Fibroblast of mammary gland (primary cell): ENCODE data around the gene ALDH1B1.

Source experiments
- DNase-seq: peaks from one replicate; pipeline ENCODE4 v3.0.0-alpha.2; 2010; ENCODE audit warnings: low read depth
- H3K4me3 ChIP-seq: 2 replicates; pipeline ENCODE4 v1.5.1; 2011; ENCODE audit warnings: low read depth, mild to moderate bottlenecking, low read length, moderate library complexity; ENCODE audit not compliant: control insufficient read depth
- TF ChIP-seq, protein P1 (sequence below): conservative IDR thresholded peaks from 2 replicates; pipeline ENCODE4 v1.5.1; 2011; ENCODE audit warnings: low read depth, low read length, inconsistent platforms; ENCODE audit not compliant: control insufficient read depth, insufficient read depth

Gene ALDH1B1

DNA sequence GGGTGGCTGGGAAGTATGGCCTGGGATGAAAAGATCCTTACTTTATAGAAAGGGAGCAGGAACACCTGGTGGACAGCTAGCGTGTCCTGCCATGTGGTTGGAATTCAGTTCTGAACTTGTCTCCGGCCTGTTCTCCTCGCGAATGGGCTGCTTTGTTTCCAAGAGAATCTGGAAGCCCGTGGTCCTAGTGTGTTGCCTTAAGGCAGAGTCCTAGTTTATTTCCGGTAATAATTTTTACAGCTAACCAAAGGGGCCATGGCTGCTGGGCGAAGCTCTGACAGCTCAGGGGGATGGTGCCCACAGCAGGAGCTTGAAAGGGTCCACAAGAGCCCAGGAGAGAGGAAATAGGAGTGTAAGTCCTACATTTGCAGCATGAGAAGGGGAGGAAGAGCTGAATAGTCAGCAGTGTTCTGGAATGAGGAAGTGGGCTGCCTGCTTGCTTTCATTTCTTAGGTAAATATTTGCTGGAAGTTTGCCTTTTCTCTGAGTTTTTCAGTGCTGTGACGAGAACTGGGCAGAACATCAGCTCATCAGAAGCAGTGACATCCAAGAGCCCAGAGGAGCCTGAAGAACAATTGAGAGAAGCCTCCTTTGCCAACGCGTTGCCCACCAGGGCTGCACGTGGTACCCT, 44.8 kb downstream of the ALDH1B1 start:
- no peak for DNase-seq
- TF ChIP-seq, protein P1, sequence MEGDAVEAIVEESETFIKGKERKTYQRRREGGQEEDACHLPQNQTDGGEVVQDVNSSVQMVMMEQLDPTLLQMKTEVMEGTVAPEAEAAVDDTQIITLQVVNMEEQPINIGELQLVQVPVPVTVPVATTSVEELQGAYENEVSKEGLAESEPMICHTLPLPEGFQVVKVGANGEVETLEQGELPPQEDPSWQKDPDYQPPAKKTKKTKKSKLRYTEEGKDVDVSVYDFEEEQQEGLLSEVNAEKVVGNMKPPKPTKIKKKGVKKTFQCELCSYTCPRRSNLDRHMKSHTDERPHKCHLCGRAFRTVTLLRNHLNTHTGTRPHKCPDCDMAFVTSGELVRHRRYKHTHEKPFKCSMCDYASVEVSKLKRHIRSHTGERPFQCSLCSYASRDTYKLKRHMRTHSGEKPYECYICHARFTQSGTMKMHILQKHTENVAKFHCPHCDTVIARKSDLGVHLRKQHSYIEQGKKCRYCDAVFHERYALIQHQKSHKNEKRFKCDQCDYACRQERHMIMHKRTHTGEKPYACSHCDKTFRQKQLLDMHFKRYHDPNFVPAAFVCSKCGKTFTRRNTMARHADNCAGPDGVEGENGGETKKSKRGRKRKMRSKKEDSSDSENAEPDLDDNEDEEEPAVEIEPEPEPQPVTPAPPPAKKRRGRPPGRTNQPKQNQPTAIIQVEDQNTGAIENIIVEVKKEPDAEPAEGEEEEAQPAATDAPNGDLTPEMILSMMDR = no peak
- H3K4me3 ChIP-seq = no peak overlapping the region

DNA sequence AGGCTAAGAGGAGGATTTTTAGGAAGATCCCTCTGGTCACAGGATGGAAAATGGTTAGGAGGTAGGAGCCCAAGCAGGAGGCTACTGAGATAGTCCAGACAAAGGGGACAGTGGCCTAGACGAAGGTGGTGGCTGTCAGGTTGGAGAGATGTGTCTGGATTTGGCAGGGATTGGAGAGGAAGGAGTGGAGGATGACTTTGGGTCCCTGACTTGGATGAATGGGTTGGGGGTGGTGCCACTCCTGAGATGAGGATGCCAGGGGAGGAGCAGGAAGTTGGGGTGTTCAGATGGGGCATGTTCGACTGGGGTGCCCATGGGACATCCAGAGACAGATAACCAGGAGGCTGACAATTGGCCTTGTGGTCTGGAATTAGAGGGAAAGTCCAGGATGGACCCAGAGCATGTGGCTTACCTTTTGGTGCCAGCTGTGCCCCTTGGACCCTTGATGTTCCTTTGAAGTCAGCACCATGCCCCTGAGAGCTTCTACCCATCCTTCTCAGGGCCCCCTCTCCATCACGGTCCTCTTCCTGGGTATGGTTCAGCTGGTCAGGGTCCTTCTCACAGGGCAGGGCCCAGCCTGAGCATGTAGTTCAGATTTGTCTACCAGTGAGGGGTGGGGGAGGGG, 46.9 kb downstream of the ALDH1B1 start:
- TF ChIP-seq, protein P1 = no peak
- DNase-seq = no peak
- no peak overlapping the region for H3K4me3 ChIP-seq

DNA sequence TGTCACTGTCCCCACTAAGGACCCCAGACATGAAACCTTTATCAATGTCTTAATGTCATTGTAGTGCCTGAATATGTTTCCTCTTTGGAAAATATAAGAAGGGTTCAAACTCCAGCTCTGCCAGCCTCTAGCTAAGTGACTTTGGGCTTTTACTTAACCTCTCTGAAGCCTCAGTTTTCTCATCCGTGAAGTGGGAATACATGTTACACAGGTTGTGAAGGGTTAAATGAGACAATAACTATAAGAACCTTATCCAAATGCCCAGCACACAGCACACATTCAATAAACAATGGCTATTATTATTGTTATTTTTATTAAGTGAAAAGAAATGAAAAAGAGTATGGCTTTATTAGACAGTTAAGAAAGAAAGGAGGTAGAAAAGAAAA, 47.4 kb downstream of the ALDH1B1 start:
- TF ChIP-seq, protein P1 = no peak
- no peak overlapping the region for H3K4me3 ChIP-seq
- no peak for DNase-seq

DNA sequence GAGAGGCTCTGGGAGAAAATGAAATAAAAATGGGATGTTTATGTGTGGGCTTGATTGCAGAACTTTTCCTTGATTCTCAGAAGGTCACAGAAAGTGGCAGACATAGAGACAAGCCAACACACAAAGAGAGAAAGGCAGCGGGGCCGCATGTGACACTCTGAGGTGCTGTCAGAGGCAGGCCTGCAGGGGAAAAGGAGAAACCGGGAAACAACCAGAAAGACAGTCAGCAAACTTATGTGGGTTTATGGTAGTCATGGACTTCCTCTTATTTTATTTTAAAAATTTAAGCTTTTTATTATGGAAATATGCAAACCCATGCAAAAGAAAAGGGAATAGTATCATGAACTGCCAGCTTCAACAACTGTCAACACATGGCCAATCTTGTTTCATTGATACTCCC, 48.0 kb downstream of the ALDH1B1 start:
- TF ChIP-seq, protein P1 = no peak
- DNase-seq = no peak
- no peak overlapping the region for H3K4me3 ChIP-seq

DNA sequence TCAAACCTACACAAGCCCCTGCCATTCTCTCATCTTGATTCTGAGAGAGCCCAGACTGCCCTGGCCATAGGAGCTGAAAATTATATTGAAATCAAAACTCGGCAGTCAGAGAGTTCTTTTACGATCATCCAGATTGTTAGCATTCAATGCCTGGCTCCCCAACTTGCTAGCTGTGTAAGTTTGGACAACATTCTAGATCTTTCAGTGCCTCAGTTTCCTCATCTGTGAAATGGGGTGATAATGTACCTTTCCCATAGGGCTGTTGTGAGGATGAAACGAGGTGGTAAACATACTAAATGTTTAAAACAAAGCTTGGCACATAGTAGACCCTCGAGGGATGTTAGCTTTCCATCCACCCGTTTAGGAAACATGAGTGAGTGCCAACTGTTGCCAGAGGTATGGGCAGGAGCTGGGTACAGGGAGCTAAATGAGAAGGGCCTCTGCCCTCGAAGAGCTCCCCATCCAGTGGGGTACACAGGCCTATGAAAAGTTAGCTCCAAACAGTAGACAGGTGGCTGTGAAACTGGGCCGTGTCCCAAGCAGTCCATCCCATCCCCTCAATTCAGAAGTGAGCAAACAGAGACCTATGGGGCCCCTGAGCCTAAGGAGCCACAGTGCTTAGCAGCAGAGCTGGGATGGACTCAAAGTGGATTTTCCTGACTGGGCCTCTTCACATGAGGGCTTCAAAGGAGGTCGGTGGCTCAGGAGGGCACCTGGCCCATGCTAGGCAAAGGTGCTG, 49.0 kb downstream of the ALDH1B1 start:
- H3K4me3 ChIP-seq = no peak overlapping the region
- no peak for DNase-seq
- TF ChIP-seq, protein P1 = no peak

DNA sequence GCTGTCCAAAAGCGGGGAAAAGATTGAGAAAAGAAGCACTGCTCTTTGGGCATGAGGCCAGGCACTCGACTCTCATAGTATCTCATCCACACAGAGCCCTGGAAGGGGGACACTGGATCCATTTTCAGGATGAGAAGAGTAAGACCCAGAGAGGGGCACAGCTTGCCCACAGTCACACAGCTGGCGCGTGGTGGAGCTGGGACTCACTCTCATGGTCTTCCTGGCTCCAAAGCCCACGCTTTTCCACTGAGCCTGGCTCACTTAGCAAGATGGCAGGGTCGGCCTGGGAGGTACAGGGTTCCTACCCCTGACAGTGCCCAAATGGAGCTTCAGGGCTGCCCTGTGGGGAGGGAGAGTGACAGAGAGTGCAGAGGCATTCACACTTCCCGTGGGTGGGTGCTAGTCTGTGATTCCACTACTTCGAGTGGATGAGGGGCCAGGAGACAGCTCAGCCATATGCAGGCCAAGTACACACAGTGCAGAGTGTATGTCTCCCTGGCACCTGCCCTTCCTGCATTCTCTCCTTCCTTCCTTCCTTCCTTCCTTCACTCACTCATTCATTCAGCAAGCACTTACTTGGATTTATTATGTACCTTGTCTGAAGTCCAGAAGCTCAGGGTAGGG, 50.1 kb downstream of the ALDH1B1 start:
- TF ChIP-seq, protein P1 = no peak
- no peak for DNase-seq
- no peak overlapping the region for H3K4me3 ChIP-seq
